IMR-90 (cell line): ENCODE measurements around the gene PIWIL4. TPM values are rescaled to one million over a fixed set of nuclear protein-coding genes. Genes with fewer than 3 reads are reported as not detected.

Source experiments
- ATAC-seq: fragments of 200-7000 bp; cut with Tn5 transposase; 2 replicates; pipeline ENCODE4 v1.9.1; 2020; ENCODE audit warnings: low read depth, mild to moderate bottlenecking, moderate library complexity
- BruUV-seq: library from RNA; stranded (reverse); fragments of 400-500 nt; replicated peaks from 2 replicates; lab custom pipeline; 2021; lab: Mats Ljungman, UMichigan
- CTCF ChIA-PET: fragments of 300-600 bp; formaldehyde crosslinking; extraction: SDS; loops from one replicate; lab custom pipeline; 2021; ENCODE audit warnings: antibody characterized with exemption; lab: Yijun Ruan, JAX
- POLR2A ChIA-PET: fragments of 300-600 bp; sonication (Branson Sonifier 250); formaldehyde crosslinking; loops from one replicate; lab custom pipeline; 2022; ENCODE audit warnings: antibody characterized with exemption; ENCODE audit not compliant: unreplicated experiment; lab: Charles Lee
- DNase-seq: peaks from one replicate; pipeline ENCODE4 v3.0.0; 2013
- H2AFZ ChIP-seq: replicated peaks from 2 replicates; pipeline ENCODE3; 2013; ENCODE audit warnings: low read length, mild to moderate bottlenecking; ENCODE audit not compliant: poor library complexity
- H2AK5ac ChIP-seq: 2 replicates; pipeline ENCODE4 v1.6.1; 2013; ENCODE audit warnings: low read depth, low read length, inconsistent platforms
- H2AK9ac ChIP-seq: replicated peaks from 2 replicates; pipeline ENCODE3; 2013; ENCODE audit warnings: mild to moderate bottlenecking, low read depth, low read length, moderate library complexity; ENCODE audit not compliant: poor library complexity
- H2BK120ac ChIP-seq: 2 replicates; pipeline ENCODE4 v1.6.1; 2013; ENCODE audit warnings: low read depth, low read length, inconsistent platforms
- H2BK15ac ChIP-seq: 3 replicates; pipeline ENCODE4 v1.6.1; 2013; ENCODE audit warnings: low read depth, low read length, inconsistent platforms
- H2BK20ac ChIP-seq: 2 replicates; pipeline ENCODE4 v1.6.1; 2013; ENCODE audit warnings: low read depth, mild to moderate bottlenecking, inconsistent platforms, low read length, moderate library complexity
- H2BK5ac ChIP-seq: 2 replicates; pipeline ENCODE4 v1.6.1; 2013; ENCODE audit warnings: mild to moderate bottlenecking, low read depth, low read length, inconsistent platforms; ENCODE audit not compliant: poor library complexity, severe bottlenecking
- H3K14ac ChIP-seq: replicated peaks from 2 replicates; pipeline ENCODE4 v1.6.1; 2013; ENCODE audit warnings: low read depth, low read length, inconsistent platforms
- H3K18ac ChIP-seq: 2 replicates; pipeline ENCODE4 v1.6.1; 2013; ENCODE audit warnings: low read depth, low read length, control low read depth
- H3K23ac ChIP-seq: 2 replicates; pipeline ENCODE4 v1.6.1; 2013; ENCODE audit warnings: low read depth, low read length, inconsistent platforms
- H3K27ac ChIP-seq: 2 replicates; pipeline ENCODE4 v1.5.1; 2013; ENCODE audit warnings: mild to moderate bottlenecking, control low read depth, low read length; ENCODE audit not compliant: insufficient read depth
- H3K27me3 ChIP-seq: 2 replicates; pipeline ENCODE4 v1.6.1; 2013; ENCODE audit warnings: low read length; ENCODE audit not compliant: control insufficient read depth, insufficient read depth
- H3K36me3 ChIP-seq: 2 replicates; pipeline ENCODE4 v1.6.1; 2013; ENCODE audit warnings: low read length, mixed read lengths; ENCODE audit not compliant: control insufficient read depth, insufficient read depth
- H3K4ac ChIP-seq: 2 replicates; pipeline ENCODE4 v1.6.1; 2013; ENCODE audit warnings: low read depth, low read length, inconsistent platforms
- H3K4me1 ChIP-seq: 2 replicates; pipeline ENCODE4 v1.6.1; 2013; ENCODE audit warnings: low read length, mixed read lengths; ENCODE audit not compliant: control insufficient read depth, insufficient read depth
- H3K4me2 ChIP-seq: 2 replicates; pipeline ENCODE4 v1.6.1; 2013; ENCODE audit warnings: low read depth, mild to moderate bottlenecking, control low read depth, low read length, moderate library complexity
- H3K4me3 ChIP-seq: 2 replicates; pipeline ENCODE4 v1.5.1; 2013; ENCODE audit warnings: low read depth, mild to moderate bottlenecking, control low read depth, low read length, moderate library complexity; ENCODE audit not compliant: insufficient read depth
- H3K56ac ChIP-seq: 2 replicates; pipeline ENCODE4 v1.6.1; 2013; ENCODE audit warnings: low read length, inconsistent platforms; ENCODE audit not compliant: insufficient read depth; ENCODE audit errors: extremely low read depth
- H3K79me1 ChIP-seq, 2 experiments: 2 replicates each; pipeline ENCODE4 v1.6.1; 2013; ENCODE audit warnings: low read length in 2 of 2, inconsistent platforms in 1 of 2, low read depth in 1 of 2
- H3K9ac ChIP-seq: 2 replicates; pipeline ENCODE4 v1.6.1; 2013; ENCODE audit warnings: low read depth, low read length, control low read depth
- H3K9me1 ChIP-seq: 2 replicates; pipeline ENCODE4 v1.6.1; 2013; ENCODE audit warnings: low read length, inconsistent platforms; ENCODE audit not compliant: insufficient read depth
- H3K9me3 ChIP-seq: 2 replicates; pipeline ENCODE4 v1.6.1; 2013; ENCODE audit warnings: low read length; ENCODE audit not compliant: control insufficient read depth, insufficient read depth
- H4K20me1 ChIP-seq: 2 replicates; pipeline ENCODE4 v1.6.1; 2013; ENCODE audit warnings: low read length, inconsistent platforms; ENCODE audit not compliant: insufficient read depth
- H4K5ac ChIP-seq: 2 replicates; pipeline ENCODE4 v1.6.1; 2013; ENCODE audit warnings: mild to moderate bottlenecking, low read depth, low read length, control low read depth
- H4K8ac ChIP-seq, 2 experiments: 2 replicates each; pipeline ENCODE4 v1.6.1; 2013; ENCODE audit warnings: low read depth in 2 of 2, low read length in 2 of 2, control low read depth in 1 of 2, inconsistent platforms in 1 of 2
- H4K91ac ChIP-seq: 2 replicates; pipeline ENCODE4 v1.6.1; 2013; ENCODE audit warnings: low read depth, low read length, inconsistent platforms; ENCODE audit not compliant: insufficient read depth
- BHLHE40 ChIP-seq: fragments of 150-350 bp; IDR thresholded peaks from 2 replicates; pipeline ENCODE4 v1.6.1; 2016; ENCODE audit warnings: mild to moderate bottlenecking, low read depth, low read length
- CHD1 ChIP-seq: IDR thresholded peaks from 2 replicates; pipeline ENCODE4 v1.6.1; 2012; ENCODE audit warnings: low read depth, low read length, improper control_type of control experiment
- ELK1 ChIP-seq: fragments of 150-350 bp; IDR thresholded peaks from 2 replicates; pipeline ENCODE4 v1.6.1; 2016; ENCODE audit warnings: low read depth, mild to moderate bottlenecking, low read length, moderate library complexity, borderline replicate concordance
- FOS ChIP-seq: fragments of 150-350 bp; IDR thresholded peaks from 2 replicates; pipeline ENCODE4 v1.6.1; 2016; ENCODE audit warnings: low read depth, low read length
- MAFK ChIP-seq: IDR thresholded peaks from 2 replicates; pipeline ENCODE4 v1.6.1; 2012; ENCODE audit warnings: low read depth, low read length, improper control_type of control experiment
- MAZ ChIP-seq: IDR thresholded peaks from 2 replicates; pipeline ENCODE4 v1.6.1; 2012; ENCODE audit warnings: low read depth, mild to moderate bottlenecking, low read length, improper control_type of control experiment, moderate library complexity, borderline replicate concordance
- MXI1 ChIP-seq: IDR thresholded peaks from 2 replicates; pipeline ENCODE4 v1.6.1; 2012; ENCODE audit warnings: low read depth, mild to moderate bottlenecking, low read length, moderate library complexity, borderline replicate concordance
- RAD21 ChIP-seq: IDR thresholded peaks from 2 replicates; pipeline ENCODE4 v1.6.1; 2012; ENCODE audit warnings: low read length, improper control_type of control experiment
- RCOR1 ChIP-seq: IDR thresholded peaks from 2 replicates; pipeline ENCODE4 v1.6.1; 2012; ENCODE audit warnings: mild to moderate bottlenecking, low read length, improper control_type of control experiment; ENCODE audit not compliant: insufficient replicate concordance
- RFX5 ChIP-seq: IDR thresholded peaks from 2 replicates; pipeline ENCODE4 v1.8.0; 2012; ENCODE audit warnings: low read depth, mild to moderate bottlenecking, low read length, moderate library complexity
- SMC3 ChIP-seq: fragments of 150-350 bp; IDR thresholded peaks from 2 replicates; pipeline ENCODE4 v1.6.1; 2016; ENCODE audit warnings: low read depth, mild to moderate bottlenecking, antibody characterized with exemption, low read length, moderate library complexity
- WGBS, 2 experiments: methylation state at CpG; one replicate each; pipeline versions ENCODE4 v1.1.5 to v1.1.7; 2013; ENCODE audit warnings: missing lambda C conversion rate in 2 of 2; ENCODE audit not compliant: insufficient read length in 1 of 2; ENCODE audit errors: extremely low coverage in 2 of 2; 5-methylcytosine and 5-hydroxymethylcytosine counted together
- dilution Hi-C: fragments of 300-500 bp; cut with HindIII; formaldehyde crosslinking; loops from one replicate; pipeline ENCODE4 v1.14.3; 2018; ENCODE audit warnings: low sequenced_read_pairs; ENCODE audit not compliant: unreplicated experiment
- in situ Hi-C: fragments of 300-500 bp; cut with MboI; formaldehyde crosslinking; loops from 3 replicates; pipeline ENCODE4 v1.14.3; 2019; ENCODE audit warnings: low sequenced_read_pairs, inconsistent platforms, mixed read lengths
- intact Hi-C: fragments of 100-400 bp; cut with micrococcal nuclease; formaldehyde crosslinking; loops from 2 replicates; pipeline ENCODE4 v1.10.0; 2022
- polyA plus RNA-seq, 3 experiments: library from polyadenylated mRNA; depleted of rRNA; stranded (reverse); fragments of >200 nt; gene quantifications; 2 replicates each; pipeline ENCODE4 v1.2.3, GENCODE V29; 2012; ENCODE audit warnings: low replicate concordance in 1 of 3
- total RNA-seq: library from RNA; depleted of rRNA; stranded (reverse); fragments of >200 nt; gene quantifications from 2 replicates; pipeline ENCODE4 v1.2.3, GENCODE V29; 2012
- TF ChIP-seq, protein P1 (sequence below): fragments of 150-350 bp; IDR thresholded peaks from 2 replicates; pipeline ENCODE4 v1.6.1; 2017; ENCODE audit warnings: mild to moderate bottlenecking, antibody characterized with exemption, low read length, low read depth

PIWIL4 gene
- total and polyA plus RNA-seq, 2 of the 4 experiments (the other 2 are of a cell fraction): 0.72 to 1.3 TPM

- H3K4ac ChIP-seq: no peak overlapping the region
- no peaks in the 10 kb centered on the region for H4K20me1 ChIP-seq
- H3K14ac ChIP-seq: no peak overlapping the region
- no peak overlapping the region for H4K5ac ChIP-seq
- POLR2A ChIA-PET: no interaction called here
- no peak overlapping the region for H3K18ac ChIP-seq
- no TSS peak for BruUV-seq
- in situ Hi-C loops (no loop called here), intact Hi-C loops (no loop called here), dilution Hi-C loops (no loop called here)
- H3K27ac ChIP-seq: no peak overlapping the region
- no peak for DNase-seq
- H3K36me3 ChIP-seq: no peaks in the 10 kb centered on the region
- 92% methylated on average over 2 of the region's 3 CpGs; no CpG with 5 or more reads in 1 of the 2 experiments for WGBS, 2 experiments
- no peak overlapping the region for H2AK5ac ChIP-seq
- H2BK120ac ChIP-seq: no peak overlapping the region
- no peak for TF ChIP-seq BHLHE40
- TF ChIP-seq MXI1: no peak
- no peak for TF ChIP-seq MAFK
- no peak for TF ChIP-seq SMC3
- no peak for TF ChIP-seq CHD1
- TF ChIP-seq FOS: no peak
- TF ChIP-seq RAD21: no peak
- no peak for TF ChIP-seq MAZ
- no peak for TF ChIP-seq ELK1
- TF ChIP-seq RFX5: no peak
- TF ChIP-seq, protein P1, sequence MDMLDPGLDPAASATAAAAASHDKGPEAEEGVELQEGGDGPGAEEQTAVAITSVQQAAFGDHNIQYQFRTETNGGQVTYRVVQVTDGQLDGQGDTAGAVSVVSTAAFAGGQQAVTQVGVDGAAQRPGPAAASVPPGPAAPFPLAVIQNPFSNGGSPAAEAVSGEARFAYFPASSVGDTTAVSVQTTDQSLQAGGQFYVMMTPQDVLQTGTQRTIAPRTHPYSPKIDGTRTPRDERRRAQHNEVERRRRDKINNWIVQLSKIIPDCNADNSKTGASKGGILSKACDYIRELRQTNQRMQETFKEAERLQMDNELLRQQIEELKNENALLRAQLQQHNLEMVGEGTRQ: no peak
- TF ChIP-seq RCOR1: no peak
- no peak overlapping the region for H4K8ac ChIP-seq
- no peak overlapping the region for H2AFZ ChIP-seq
- no peak overlapping the region for H2AK9ac ChIP-seq
- H3K9me1 ChIP-seq: no peaks in the 10 kb centered on the region
- no peak overlapping the region for H4K91ac ChIP-seq
- H3K4me2 ChIP-seq: no peak overlapping the region
- no peaks in the 10 kb centered on the region for H3K9me3 ChIP-seq
- H3K79me1 ChIP-seq: no peaks in the 10 kb centered on the region
- no peak overlapping the region for H3K23ac ChIP-seq
- H3K4me1 ChIP-seq: peaks cover 3% of the 10 kb centered on the region
- ATAC-seq: no peak
- CTCF ChIA-PET: no interaction called here
- peaks cover 1% of the 10 kb centered on the region; the same call in 1 of the 2 replicates for H3K27me3 ChIP-seq
- H2BK5ac ChIP-seq: no peak overlapping the region
- no peak overlapping the region for H3K56ac ChIP-seq
- H2BK15ac ChIP-seq: no peak overlapping the region
- H3K9ac ChIP-seq: no peak overlapping the region
- H3K4me3 ChIP-seq: no peak overlapping the region
- H2BK20ac ChIP-seq: no peak overlapping the region
Observed at GRCh38 chr11:94532211-94532610, 35.0 kb upstream of the PIWIL4 start.
